CD4-positive, alpha-beta T cell treated with Interferon alpha-2 for 1 hour (primary cell): ENCODE measurements around the gene CHD1.
A peak's percentile ranks its signal among the peaks of the same experiment; 100 is the strongest.

Source experiments
- DNase-seq, 2 donors: peaks; one replicate each; pipeline ENCODE4 v3.0.0-alpha.2; 2020 to 2022

CHD1 gene

DNA sequence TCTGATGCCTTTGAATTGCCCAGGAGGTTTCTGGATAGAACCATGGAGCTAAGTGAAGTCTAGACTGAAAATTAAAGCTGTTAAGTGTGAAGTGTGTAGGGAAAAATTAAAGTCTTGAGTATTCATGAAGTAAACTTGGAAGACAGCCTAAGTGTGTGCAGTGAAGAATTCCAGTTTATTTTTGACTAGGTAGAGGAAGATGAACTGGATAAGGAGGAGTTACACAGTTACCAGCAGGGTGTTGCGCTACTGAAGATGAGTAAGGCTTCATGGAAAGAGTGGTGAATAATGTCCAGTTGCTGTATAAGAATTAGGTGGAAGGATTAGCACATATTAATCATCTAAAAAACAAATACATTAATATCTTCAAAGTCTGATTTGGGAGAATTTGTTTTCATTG, 5.7 kb upstream of the CHD1 start:
- DNase-seq, result no peak

DNA sequence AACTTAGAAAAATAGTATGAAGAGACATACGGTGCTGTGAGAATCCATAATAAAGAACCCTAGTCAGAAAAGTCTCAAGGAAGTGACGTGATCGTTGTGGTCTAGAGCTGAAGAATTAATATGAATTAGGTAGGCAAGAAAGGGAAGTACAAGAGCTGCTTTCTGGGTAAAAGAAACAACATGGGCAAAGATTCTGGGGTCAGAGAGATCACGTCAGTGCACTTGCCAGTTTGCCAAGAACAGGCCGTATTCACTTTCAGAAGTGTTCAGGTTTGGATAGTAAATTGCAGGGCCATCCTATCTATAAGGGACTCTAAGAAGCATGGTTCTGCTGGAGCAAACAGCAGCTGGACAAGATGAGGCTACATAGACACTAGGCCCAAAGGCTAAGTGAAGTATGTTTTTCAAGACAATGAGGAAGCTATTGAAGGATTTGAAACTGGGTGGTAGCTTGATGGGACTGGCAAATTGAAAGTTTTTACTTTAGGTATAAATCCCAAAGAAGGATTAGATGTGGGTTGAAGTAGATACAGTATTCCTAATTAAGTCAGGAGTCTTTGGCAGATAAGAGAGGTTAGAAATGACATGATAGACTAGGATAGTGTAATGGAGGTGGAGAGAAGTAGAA, 4.8 kb upstream of the CHD1 start:
- DNase-seq, result peak; percentile 64 to 76

DNA sequence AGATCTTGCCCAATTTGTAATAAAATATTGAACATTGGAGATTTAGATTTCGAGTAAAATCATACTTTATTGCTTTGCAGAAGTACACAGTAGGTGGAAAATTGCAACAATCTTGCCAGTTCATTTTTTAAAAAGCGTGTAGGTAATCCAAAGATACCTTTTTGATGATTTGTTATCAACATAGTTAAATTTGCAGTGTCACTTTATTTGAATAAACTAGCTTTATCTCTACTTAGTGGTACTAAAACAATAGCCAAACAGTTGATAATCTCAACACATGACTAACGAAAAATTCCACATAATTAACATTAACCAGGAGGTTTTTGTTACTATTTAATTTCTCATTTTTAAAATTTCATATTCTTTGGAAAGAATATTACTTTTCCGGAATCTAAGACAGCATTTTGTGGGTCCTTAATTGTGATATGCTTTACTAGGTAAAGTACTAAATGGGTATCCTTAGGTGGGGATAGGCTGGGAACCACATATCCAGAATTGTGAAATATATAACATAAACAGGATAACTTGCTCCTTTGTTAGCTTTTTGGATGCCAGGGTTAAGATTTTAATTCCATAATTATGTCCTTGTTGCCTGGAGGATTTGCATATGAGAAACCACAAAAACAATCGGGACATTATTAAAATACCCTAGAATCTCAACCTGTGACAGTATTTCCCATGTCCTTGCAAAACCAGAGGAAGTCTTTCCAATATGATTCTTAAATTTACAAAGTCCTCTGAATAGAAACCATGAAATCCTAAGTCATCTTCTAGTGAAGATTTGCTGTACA, 2.4 kb upstream of the CHD1 start:
- DNase-seq, result no peak

DNA sequence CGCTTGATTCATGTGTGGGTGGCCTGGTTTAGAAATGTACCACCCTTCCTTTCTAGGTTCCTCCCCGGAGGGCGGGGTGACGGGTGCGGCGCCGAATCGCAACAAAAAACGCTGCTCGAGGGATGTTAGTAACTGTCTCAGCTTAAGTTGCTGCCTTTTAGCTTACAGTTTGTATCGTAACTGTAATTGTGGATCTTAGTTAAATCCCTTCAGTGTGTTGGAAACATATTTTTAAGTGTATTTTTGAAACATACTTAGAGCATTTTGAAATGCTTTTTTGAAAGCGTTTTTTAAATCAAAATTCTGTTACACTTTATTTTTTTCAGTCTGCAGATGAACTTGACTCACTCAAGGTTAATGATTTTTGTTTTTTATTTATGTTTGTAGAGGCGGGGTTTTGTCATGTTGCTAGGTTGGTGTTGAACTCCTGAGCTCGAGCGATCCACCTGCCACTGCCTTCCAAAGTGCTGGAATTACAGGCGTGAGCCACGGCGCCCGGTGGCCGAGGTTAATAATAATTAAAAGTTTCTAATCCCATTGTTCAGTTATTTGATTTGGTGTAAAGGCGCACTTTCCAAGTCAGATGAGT, 997 bp upstream of the CHD1 start:
- no peak for DNase-seq

DNA sequence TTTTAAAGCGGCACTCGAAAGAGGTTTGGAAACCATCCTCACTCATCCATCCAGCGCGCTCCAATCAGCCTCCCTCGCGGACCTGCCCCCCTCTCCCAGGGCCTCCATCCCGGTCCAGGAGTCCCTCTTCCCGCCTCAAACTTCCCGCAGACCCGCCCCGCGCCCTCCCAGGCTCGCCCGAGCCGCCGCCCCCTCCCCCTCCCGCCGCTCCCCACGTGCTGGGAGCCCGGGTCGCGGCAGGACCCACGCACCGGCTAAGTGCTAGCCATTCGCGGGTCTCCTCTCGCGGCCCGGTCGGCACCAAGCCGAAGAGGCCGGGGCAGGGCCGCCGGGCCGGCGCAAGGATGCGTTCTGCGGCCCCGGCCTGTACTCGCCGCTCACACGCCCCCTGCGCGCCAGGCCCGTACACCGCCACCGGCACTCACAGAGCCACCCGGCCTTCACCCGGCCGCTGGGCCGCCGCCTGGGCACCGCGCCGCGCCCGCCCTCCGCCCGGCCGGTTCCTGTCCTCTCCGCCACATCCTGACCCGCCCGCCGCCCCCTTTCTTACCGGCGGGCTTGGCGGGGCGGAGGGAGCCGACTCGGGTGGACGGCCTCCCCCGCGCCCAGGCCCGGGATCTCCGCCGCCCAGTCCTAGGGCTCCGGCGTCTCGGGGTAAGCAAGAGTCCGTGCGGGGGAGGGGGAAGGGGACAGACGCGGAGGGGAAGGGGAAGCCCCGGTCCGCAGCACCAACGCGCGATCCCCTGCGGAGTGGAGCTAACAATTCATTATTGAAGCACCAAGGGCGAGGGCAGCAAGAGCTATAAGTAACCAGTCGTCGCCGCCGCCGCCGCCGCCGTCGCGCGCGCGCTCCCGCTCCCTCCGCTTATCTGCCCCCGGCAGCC, 576 bp downstream of the CHD1 start:
- peak; percentile 38 to 54 for DNase-seq

DNA sequence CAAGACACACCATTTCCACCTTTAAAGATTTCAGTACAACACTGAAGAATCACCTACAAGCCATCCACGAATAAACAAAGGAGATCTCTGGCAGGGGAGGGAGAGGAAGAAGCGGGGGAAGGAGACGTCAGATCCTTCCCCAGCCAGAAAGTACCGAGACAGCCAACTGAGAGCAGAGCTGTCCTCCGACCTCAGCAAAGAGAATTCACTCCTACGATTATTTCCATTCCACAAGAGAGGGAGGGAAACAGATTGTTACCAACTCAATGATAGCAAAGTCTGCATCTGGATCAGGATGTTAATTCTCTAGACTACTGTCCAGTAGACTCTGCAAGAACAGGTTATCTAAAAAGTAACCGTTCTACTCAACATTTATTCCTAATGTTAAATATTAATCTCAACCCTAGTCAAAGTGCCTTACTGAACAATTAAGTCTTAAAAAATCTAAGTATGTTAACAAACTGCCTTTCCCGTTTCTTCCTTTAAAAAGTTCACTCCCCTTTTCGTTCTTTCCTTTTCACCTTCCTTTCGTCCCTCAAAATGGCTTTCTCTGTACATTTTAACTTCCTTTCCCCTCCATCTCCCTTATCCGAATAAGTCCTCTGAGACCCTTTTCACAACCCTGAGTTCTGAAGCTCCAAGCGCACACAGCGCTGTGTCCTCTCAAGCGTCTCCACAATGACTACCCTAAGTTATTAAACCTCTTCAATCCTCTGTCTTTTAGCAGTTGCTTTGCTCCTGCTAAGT, 1.4 kb downstream of the CHD1 start:
- peak; percentile 76 to 85 for DNase-seq

DNA sequence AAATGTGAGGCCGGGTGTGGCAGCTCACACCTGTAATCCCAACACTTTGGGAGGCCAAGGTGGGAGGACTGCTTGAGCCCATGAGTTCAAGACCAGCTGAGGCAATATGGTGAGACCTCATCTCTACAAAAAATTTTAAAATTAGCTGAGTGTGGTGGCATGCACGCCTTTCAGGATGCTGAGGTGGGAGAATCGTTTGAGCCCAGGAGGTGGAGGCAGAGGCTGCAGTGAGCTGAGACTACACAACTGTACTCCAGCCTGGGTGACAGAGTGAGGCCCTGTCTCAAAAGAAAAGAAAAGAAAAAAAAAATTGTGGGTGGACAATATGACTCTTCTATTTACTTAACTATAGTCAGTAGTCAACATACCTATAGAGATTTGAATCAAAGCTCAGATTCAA, 4.8 kb downstream of the CHD1 start:
- no peak for DNase-seq

DNA sequence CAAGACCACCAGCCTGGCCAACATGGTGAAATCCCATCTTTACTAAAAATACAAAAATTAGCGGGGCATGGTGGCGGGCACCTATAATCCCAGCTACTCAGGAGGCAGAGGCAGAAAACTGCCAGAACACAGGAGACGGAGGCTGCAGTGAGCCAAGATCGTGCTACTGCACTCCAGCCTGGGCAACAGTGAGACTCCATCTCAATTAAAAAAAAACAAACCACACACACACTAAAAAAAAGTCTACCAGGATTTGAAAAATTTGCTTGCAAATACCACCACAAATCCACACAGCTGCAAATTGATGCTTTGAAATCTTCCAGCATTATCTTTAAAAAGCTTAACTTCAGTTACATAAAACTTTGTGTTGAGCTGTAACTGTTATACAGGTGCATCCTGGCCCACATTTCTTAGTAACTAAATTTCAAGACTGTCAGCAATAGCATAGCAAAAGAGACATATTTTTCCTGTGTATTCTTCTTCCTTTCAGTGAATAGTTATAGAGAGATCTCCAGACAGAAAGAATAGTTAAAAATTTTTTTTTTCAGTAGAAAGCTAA, 6.8 kb downstream of the CHD1 start:
- no peak for DNase-seq

DNA sequence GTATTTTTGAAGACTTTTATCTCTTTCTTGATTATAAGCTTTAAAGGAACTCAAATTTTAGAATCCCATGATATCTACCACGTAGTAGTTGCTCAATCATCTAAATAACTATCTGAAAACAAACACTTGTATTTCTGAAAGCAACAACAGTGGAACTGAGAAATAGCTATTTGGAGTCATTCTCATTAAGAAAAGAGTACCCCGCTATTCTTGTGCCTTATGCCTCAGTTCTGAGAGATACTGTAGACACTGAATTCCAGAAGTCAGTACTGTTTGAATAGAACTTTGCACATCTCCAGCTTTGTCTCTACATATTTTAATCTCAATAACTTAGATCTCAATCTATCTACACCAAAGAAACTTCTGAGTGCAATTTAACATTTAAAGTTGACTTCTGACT, 11.4 kb downstream of the CHD1 start:
- DNase-seq, result no peak

DNA sequence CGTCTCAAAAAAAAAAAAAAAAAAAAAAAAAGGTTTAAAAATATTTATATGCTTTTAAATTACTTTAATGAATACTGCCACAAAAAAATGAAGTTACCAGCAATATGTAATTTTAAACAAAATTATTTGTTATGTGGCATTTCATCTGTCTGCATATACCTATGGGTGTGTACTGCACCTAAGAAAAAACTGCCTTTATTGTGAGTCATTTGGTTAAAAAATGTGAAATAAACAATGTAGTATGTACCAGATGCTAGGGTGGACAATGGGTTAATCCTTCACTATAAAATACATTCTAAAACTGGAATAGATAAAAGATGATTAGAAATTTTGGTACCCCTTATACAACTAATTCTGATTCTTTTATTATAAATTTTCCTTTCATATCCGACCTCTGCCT, 12.3 kb downstream of the CHD1 start:
- no peak for DNase-seq

DNA sequence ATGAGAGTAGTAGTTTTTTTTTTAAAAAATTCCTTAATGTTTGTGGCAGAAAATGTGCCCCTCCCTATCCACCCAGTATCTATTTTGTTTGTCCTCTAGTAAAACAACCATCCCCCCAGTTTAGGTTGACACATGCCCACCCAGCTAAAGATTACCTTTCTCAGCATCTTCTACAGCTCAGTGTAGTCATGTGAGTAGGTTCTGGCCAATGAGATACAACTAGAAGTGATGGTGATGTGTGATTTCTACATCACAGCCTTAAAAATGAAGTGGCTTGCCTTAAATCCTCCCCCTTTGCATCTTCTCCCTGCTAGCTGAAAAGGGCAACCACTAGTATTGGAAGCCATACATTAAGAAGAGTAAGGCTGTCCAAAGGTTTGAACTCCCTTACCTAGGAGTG, 14.9 kb downstream of the CHD1 start:
- no peak for DNase-seq

DNA sequence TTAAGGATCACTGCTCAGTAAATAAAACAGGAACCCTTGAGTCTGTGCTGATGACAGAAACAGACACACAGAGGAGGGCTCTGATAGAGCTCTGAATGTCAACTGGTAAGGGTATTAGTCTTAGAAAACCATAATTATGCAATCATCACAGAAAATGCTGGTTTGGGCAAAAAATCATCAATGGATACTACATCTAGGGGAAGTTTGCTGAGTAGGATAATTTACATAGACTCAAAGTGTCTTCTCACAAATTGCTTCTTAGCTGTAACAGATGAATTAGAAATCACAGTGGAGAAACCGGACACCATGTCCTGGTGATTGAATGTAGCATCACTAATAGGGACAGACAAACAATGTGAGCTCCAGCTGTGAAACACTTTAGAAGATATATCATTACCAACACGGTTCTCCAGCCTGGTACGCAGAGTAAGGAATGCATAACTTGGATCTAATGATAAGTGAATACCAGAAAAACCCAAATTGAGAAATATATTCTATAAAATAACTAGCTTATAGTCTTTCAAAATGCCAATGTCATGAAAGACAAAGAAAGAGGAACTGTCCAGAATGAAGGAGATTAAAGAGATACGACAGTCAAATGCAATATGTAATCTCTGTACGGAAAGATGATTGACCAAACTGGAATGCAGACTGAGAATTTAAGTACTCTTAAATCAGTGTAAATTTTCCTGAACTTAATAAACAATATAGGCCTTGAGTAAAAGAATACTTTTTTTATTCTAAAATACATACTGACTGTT, 17.3 kb downstream of the CHD1 start:
- no peak for DNase-seq

DNA sequence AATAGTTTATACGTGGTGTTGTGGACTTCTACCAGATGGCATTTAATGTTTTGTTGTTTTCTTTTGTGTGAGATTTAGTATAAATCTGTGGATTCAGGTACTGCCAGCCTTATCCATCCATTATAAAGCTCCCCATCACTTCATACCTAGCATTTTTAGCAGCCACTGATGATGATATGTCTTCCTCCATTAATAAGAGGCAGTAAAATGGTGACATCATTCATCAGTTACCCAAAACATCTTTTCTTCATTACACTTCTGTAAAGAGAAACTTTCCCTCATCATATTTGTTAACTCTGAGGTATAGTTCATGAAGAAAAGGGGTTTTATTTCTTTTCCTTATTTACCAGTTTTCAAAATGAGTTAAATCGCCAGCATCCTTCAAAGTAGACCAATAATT, 19.4 kb downstream of the CHD1 start:
- DNase-seq, result no peak

DNA sequence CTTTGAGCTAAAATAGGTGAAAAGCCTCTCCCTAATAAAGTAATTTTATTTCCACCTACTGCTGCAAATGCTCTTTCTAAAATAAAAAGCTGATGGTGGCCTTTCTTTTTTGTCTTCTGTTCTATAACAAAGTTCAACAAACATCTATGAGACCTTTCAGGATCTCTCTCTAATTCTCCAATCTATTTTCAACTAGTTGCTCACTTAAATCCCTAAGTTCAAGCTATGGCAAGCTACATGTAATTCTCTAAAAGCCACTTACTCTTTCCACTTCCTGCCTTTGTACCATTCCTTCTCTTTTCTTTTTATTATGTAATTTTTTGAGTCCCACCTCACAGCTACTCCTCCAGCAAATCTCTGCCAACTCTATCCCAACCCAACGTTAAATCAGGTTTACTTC, 20.9 kb downstream of the CHD1 start:
- DNase-seq, result no peak

DNA sequence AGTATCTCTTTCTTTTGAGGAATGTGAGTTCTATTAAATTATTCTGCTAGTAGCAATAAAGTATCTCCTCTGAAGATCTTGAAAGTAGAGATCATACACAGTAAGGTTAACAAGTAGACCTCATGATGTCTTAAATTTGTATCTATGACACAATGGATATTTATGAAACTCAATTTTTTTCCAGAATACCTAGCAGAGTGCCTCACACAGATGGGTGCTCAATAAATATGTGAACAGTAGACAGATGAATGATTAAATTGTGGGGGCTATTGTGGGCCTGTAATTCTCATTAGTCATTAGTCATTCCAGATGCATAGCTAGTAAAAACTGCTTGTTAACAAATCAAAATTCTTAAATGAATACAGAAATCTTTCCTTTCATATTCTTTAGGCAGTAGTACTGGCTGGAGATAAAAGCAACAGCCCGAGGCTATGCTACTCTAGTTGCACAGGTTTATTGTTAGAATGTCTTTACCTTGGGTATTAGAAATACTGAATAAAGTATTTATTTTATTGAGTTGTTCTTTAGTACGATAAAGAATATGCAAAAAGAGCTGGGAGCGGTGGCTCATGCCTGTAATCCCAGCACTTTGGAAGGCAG, 22.0 kb downstream of the CHD1 start:
- no peak for DNase-seq

DNA sequence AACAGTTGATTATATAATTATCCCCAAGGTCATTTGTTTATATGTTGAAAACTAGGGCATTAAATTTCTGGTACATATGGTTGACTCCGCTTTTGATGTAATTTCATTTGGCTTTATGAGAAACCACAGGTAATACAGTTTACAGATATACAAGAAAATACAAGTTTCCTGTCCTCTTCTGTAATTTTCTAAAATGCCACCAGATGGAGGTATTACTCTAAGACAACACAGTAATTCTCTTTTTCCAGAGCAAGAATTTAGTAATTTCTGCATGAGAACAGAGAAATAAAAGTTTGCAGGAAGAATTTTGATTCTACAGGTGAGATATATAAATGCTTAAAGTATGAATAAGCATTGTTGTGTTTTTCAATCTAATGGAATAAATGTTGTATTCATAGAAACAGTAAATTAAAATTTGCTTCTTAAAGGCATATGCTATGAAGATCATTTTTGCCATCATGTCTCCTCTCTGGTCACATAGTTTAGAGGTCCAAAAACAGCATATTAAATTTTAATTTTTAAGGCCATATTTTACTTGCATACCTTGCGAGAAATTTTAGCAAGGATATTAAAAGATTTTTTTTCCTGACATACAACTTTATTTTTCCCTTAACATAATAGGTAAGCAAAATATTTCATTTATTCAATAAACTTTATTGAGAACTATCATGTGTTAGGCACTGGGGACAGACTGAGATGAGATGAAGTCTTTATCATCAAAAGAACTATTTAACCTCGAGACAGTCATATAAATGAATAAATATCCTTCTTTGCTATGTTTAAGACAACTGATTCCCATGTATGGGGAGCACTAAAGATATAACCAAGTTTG, 22.7 kb downstream of the CHD1 start:
- DNase-seq, result peak in 1 of 2 donors; percentile 80

DNA sequence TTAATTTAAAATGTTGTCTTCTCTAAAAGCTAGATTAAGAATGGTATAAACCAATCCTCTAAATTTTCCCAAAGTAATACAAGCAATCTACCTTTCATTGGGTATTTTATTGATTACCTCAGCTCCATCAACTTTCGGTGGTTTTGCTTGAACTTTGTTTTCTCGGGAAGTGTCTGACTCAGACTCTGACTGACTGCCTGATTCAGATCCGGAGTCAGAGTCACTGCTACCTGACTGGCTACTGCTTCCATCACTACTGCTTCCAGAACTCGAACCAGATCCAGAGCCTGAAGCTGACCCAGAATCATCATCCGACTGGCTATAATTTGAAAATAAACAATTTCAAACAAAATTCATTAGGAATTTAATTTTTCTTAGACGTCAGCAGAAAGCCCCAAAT, 24.0 kb downstream of the CHD1 start:
- DNase-seq, result peak in 1 of 2 donors; percentile 15

DNA sequence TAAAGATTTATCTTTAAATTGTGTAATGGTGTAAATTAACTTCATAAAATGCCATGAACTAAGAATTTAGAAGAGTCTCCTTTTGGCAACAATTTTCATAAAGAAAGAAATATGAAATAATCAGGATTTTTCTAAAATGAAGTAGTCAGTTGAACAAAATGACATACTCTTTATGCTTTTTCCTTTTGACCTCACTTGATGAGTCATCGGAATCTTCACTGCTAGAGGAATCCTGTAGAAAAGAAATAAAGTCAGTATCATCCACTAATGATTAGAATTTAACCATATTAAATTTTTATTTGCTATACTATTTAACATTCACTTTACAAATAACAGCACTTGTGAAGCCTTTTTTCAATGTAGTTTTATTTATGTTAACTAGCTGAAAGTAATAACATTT, 26.1 kb downstream of the CHD1 start:
- no peak for DNase-seq

DNA sequence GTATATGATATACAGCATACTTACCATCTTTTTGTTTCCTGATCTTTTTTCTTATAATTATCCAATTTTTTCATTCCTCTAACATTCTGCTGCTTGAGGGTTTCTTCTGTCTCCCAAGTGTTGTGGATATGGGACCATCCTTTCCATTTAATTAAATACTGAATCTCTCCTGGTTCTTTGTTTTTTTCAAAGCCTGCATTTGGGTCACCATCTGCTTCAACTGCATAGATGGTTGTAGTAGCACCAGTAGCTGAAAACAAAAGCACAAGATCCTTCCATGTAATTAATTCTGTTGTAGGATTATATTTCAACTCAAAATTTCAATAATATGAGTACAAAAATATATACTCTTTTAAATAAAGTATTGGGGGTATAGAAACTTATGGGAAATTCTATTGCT, 29.4 kb downstream of the CHD1 start:
- no peak for DNase-seq

DNA sequence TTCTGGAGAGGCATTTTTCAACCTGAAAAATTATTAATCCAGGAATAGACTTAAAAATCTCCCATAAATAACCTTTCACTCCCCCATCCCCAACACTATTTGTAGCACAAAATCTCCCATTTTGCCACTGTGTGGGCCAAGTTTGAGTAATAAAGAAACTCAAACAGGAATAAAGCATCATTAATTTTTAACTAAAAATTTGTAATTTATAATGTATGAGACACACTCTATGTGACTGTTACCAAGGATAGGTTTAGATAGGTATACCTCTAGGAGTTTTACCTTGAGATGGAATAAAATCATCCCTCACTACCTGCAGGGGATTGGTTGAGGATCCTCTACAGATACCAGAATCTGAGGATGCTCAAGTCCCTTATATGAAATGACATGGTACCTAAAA, 30.1 kb downstream of the CHD1 start:
- no peak for DNase-seq
